GM12878 (cell line): Measurements from ENCODE around the gene DAAM1. TPM values are rescaled to one million over a fixed set of nuclear protein-coding genes. Genes with fewer than 3 reads are reported as not detected.

Experiments used
- ATAC-seq: fragments of 200-7000 bp; cut with Tn5 transposase; 3 replicates; pipeline ENCODE4 v1.9.1; 2020; ENCODE audit warnings: mild to moderate bottlenecking, moderate library complexity
- BruUV-seq: library from RNA; stranded (reverse); fragments of 400-500 nt; replicated peaks from 2 replicates; lab custom pipeline; 2021; lab: Mats Ljungman, UMichigan
- CTCF ChIA-PET: fragments of 300-600 bp; sonication (Branson Sonifier 250); formaldehyde crosslinking; extraction: SDS; loops from one replicate; lab custom pipeline; 2021; ENCODE audit warnings: inconsistent platforms; lab: Yijun Ruan, JAX
- POLR2A ChIA-PET: fragments of 350-600 bp; formaldehyde crosslinking; extraction: SDS; loops from one replicate; lab custom pipeline; 2021; ENCODE audit warnings: inconsistent platforms; lab: Charles Lee
- RAD21 ChIA-PET: fragments of 300-600 bp; sonication (Branson Sonifier 250); formaldehyde crosslinking; loops from one replicate; lab custom pipeline; 2023; ENCODE audit warnings: antibody characterized with exemption; ENCODE audit not compliant: unreplicated experiment; lab: Charles Lee
- SMC1A ChIA-PET: fragments of 300-600 bp; sonication (Branson Sonifier 250); formaldehyde crosslinking; loops from one replicate; lab custom pipeline; 2023; ENCODE audit not compliant: unreplicated experiment, uncharacterized antibody; lab: Charles Lee
- DNase-seq: peaks from one replicate; pipeline ENCODE4 v3.0.0-alpha.2; 2011; ENCODE audit warnings: low read depth, low spot score
- FAIRE-seq: peaks from 3 replicates; lab custom pipeline; 2011; peaks lifted over from hg19 to GRCh38; lab: Jason Lieb, UNC
- H2AFZ ChIP-seq: 2 replicates; pipeline ENCODE4 v1.6.0; 2011; ENCODE audit warnings: low read depth, low read length, control low read depth; ENCODE audit not compliant: control insufficient read depth
- H3K27ac ChIP-seq: 2 replicates; pipeline ENCODE4 v1.5.1; 2011; ENCODE audit warnings: control low read depth; ENCODE audit not compliant: control insufficient read depth, insufficient read depth
- H3K27me3 ChIP-seq, 2 experiments: replicated peaks in 1 of 2; 2 replicates each; pipeline versions ENCODE4 v1.6.0 to v1.6.1; 2011; ENCODE audit warnings: low read length in 1 of 2; ENCODE audit not compliant: control insufficient read depth in 2 of 2, insufficient read depth in 2 of 2
- H3K36me3 ChIP-seq, 2 experiments: 2 replicates each; pipeline ENCODE4 v1.5.1; 2011; ENCODE audit warnings: low read length in 1 of 2; ENCODE audit not compliant: control insufficient read depth in 2 of 2, insufficient read depth in 2 of 2
- H3K4me1 ChIP-seq: 2 replicates; pipeline ENCODE4 v1.6.1; 2011; ENCODE audit warnings: mild to moderate bottlenecking, low read length, moderate library complexity, mixed read lengths; ENCODE audit not compliant: control insufficient read depth, insufficient read depth
- H3K4me2 ChIP-seq: 2 replicates; pipeline ENCODE4 v1.6.0; 2011; ENCODE audit warnings: control low read depth; ENCODE audit not compliant: control insufficient read depth, insufficient read depth
- H3K4me3 ChIP-seq: fragments of 200-600 bp; sonication (generic); 2 replicates; pipeline ENCODE4 v1.5.1; 2016
- H3K79me2 ChIP-seq: 2 replicates; pipeline ENCODE4 v1.6.0; 2011; ENCODE audit warnings: low read length; ENCODE audit not compliant: control insufficient read depth, insufficient read depth
- H3K9ac ChIP-seq: 2 replicates; pipeline ENCODE4 v1.8.0; 2011; ENCODE audit warnings: low read length, control low read depth, mixed read lengths; ENCODE audit not compliant: control insufficient read depth, insufficient read depth
- H3K9me3 ChIP-seq: replicated peaks from 3 replicates; pipeline ENCODE4 v1.5.1; 2011; ENCODE audit warnings: mild to moderate bottlenecking, low read length; ENCODE audit not compliant: control insufficient read depth, insufficient read depth
- H4K20me1 ChIP-seq: 2 replicates; pipeline ENCODE4 v1.6.0; 2011; ENCODE audit not compliant: control insufficient read depth, insufficient read depth
- BCLAF1 ChIP-seq: fragments of 450-650 bp; IDR thresholded peaks from 2 replicates; pipeline ENCODE4 v1.6.1; 2017; ENCODE audit warnings: antibody characterized with exemption, mild to moderate bottlenecking, moderate library complexity
- BMI1 ChIP-seq: fragments of 450-650 bp; IDR thresholded peaks from 2 replicates; pipeline ENCODE4 v1.6.1; 2016; ENCODE audit warnings: mild to moderate bottlenecking, moderate library complexity, borderline replicate concordance
- CBX3 ChIP-seq: fragments of 200-600 bp; sonication (generic); IDR thresholded peaks from 2 replicates; pipeline ENCODE4 v1.6.1; 2016; ENCODE audit warnings: low read depth, borderline replicate concordance
- CBX5 ChIP-seq: sonication (generic); IDR thresholded peaks from 2 replicates; pipeline ENCODE4 v1.6.1; 2016; ENCODE audit warnings: low read depth, moderate library complexity, mild to moderate bottlenecking, inconsistent platforms
- PAX5 ChIP-seq: IDR thresholded peaks from 2 replicates; pipeline ENCODE4 v1.6.1; 2011; ENCODE audit warnings: low read depth, low read length, borderline replicate concordance
- POLR2AphosphoS2 ChIP-seq: IDR thresholded peaks from 2 replicates; pipeline ENCODE4 v1.6.1; 2011; ENCODE audit warnings: low read depth, mild to moderate bottlenecking, low read length, improper control_type of control experiment, moderate library complexity
- RFX5 ChIP-seq: IDR thresholded peaks from 2 replicates; pipeline ENCODE4 v1.6.1; 2011; ENCODE audit warnings: low read depth, low read length, improper control_type of control experiment
- SREBF1 ChIP-seq: IDR thresholded peaks from 2 replicates; pipeline ENCODE4 v1.6.1; 2012; ENCODE audit warnings: mild to moderate bottlenecking, low read length
- WGBS: methylation state at CpG from one replicate; pipeline ENCODE4 v1.1.6; 2016; ENCODE audit warnings: low lambda C conversion rate; ENCODE audit not compliant: insufficient replicate concordance, insufficient coverage; ENCODE audit errors: missing lambda C conversion rate; 5-methylcytosine and 5-hydroxymethylcytosine counted together
- in situ Hi-C: fragments of 300-500 bp; cut with MboI; formaldehyde crosslinking; loops from 9 replicates; pipeline ENCODE4 v1.14.3; 2018; ENCODE audit warnings: mixed read lengths
- intact Hi-C: fragments of 100-400 bp; cut with micrococcal nuclease; formaldehyde crosslinking; loops from one replicate; pipeline ENCODE4 v1.14.2; 2022; ENCODE audit not compliant: unreplicated experiment
- polyA plus RNA-seq, 11 experiments: library from polyadenylated mRNA; depleted of rRNA in 4 of 11; unstranded in 6 of 11; stranded (reverse) in 5 of 11; fragments of >200 nt; fragmentation: Nextera tagmentation in 4 of 11; fragmentation: Illumina TruSeq in 1 of 11; extraction: Ambion mirVana in 4 of 11; extraction: Trizol in 1 of 11; gene quantifications; 1 replicate in 1 of 11; 2 replicates in 10 of 11; pipeline versions ENCODE4 v1.2.1 to v1.2.3, GENCODE V29; 2011 to 2016; ENCODE audit warnings: inconsistent platforms in 2 of 11, missing spikeins in 2 of 11, low read depth in 1 of 11
- total RNA-seq, 4 experiments: library from RNA; depleted of rRNA in 3 of 4; stranded (reverse); fragments of >200 nt in 3 of 4; fragmentation: Illumina TruSeq in 1 of 4; extraction: Trizol in 1 of 4; gene quantifications; 2 replicates each; pipeline versions ENCODE4 v1.2.1 to v1.2.3, GENCODE V29; 2013 to 2021
- TF ChIP-seq, protein P1 (sequence below): IDR thresholded peaks from 2 replicates; pipeline ENCODE4 v1.6.1; 2012; ENCODE audit warnings: low read length, inconsistent platforms

Gene DAAM1
- total and polyA plus RNA-seq, 10 of the 15 experiments (the other 5 are each of a cell fraction or from before 2014, with no cell fraction given), result 13.8 to 32.4 (median 24.2) TPM

GRCh38 chr14:59336098-59336497 is 147.6 kb downstream of the DAAM1 start:
- in situ Hi-C loops (no loop called here), intact Hi-C loops (loop anchor here (5.0 kb wide), 1 partner anchor 106 kb away; no protein-coding TSS in a partner anchor)
- Histone ChIP-seq H3K4me3 (no peak overlapping the region), H3K4me2 (no peak overlapping the region), H3K36me3 (peaks cover 0 to 2% of the 10 kb centered on the region in 2 experiments; a peak in 1 of 4 replicates), H3K27ac (no peak overlapping the region), H3K9me3 (no peaks in the 10 kb centered on the region), H3K79me2 (no peaks in the 10 kb centered on the region), H3K9ac (no peak overlapping the region), H3K4me1 (no peaks in the 10 kb centered on the region), H2AFZ (no peak overlapping the region), H4K20me1 (no peaks in the 10 kb centered on the region), H3K27me3 (no peaks in the 10 kb centered on the region)
- ChIA-PET CTCF (interaction anchor here (1.0 kb wide), 2 partner anchors 15 to 16 kb away, joined by 4 read pairs; no protein-coding TSS in a partner anchor), POLR2A (interaction anchor here (0.6 kb wide), 1 partner anchor 32 kb away, joined by 3 read pairs; no protein-coding TSS in a partner anchor), RAD21 (no interaction called here), SMC1A (interaction anchor here (0.7 to 1.8 kb wide), 7 partner anchors 9 to 254 kb away, joined by 3 to 6 read pairs (median 4); no protein-coding TSS in a partner anchor)
- TF ChIP-seq SREBF1 (no peak), CBX3 (no peak), RFX5 (no peak)
- TF ChIP-seq, protein P1, sequence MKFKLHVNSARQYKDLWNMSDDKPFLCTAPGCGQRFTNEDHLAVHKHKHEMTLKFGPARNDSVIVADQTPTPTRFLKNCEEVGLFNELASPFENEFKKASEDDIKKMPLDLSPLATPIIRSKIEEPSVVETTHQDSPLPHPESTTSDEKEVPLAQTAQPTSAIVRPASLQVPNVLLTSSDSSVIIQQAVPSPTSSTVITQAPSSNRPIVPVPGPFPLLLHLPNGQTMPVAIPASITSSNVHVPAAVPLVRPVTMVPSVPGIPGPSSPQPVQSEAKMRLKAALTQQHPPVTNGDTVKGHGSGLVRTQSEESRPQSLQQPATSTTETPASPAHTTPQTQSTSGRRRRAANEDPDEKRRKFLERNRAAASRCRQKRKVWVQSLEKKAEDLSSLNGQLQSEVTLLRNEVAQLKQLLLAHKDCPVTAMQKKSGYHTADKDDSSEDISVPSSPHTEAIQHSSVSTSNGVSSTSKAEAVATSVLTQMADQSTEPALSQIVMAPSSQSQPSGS, result no peak
- BruUV-seq, result no TSS peak
- ATAC-seq, result no peak
- FAIRE-seq, result no peak
- no peak for DNase-seq

- ChIA-PET SMC1A (interaction anchor here (0.7 to 1.8 kb wide), 7 partner anchors 8 to 255 kb away, joined by 3 to 6 read pairs (median 4); no protein-coding TSS in a partner anchor), CTCF (interaction anchor here (1.0 kb wide), 2 partner anchors 16 kb away, joined by 4 read pairs; no protein-coding TSS in a partner anchor), RAD21 (no interaction called here), POLR2A (no interaction called here)
- H3K79me2 ChIP-seq, result no peaks in the 10 kb centered on the region
- DNase-seq (no peak), FAIRE-seq (no peak), ATAC-seq (no peak)
- H3K27me3 ChIP-seq, result no peaks in the 10 kb centered on the region
- no peak overlapping the region for H3K4me2 ChIP-seq
- TF ChIP-seq POLR2AphosphoS2 (no peak), CBX5 (no peak), BCLAF1 (no peak), BMI1 (no peak), PAX5 (no peak)
- no peak overlapping the region for H3K27ac ChIP-seq
- in situ Hi-C loops (no loop called here), intact Hi-C loops (loop anchor here (5.0 kb wide), 1 partner anchor 106 kb away; no protein-coding TSS in a partner anchor)
- 98% methylated on average over 3 of the region's 3 CpGs for WGBS
- peaks cover 0 to 2% of the 10 kb centered on the region in 2 experiments; a peak in 1 of 4 replicates for H3K36me3 ChIP-seq
- H3K9me3 ChIP-seq, result no peaks in the 10 kb centered on the region
- H3K9ac ChIP-seq, result no peak overlapping the region
- no peaks in the 10 kb centered on the region for H3K4me1 ChIP-seq
- H3K4me3 ChIP-seq, result no peak overlapping the region
- no peak overlapping the region for H2AFZ ChIP-seq
- BruUV-seq, result no TSS peak
- H4K20me1 ChIP-seq, result no peaks in the 10 kb centered on the region
Observed at GRCh38 chr14:59336706-59337105, 148.2 kb downstream of the DAAM1 start.
